ENCODE results near the gene ZNF274. TPM values are rescaled to one million over a fixed set of nuclear protein-coding genes. Genes with fewer than 3 reads are reported as not detected.
"Not testable (repeated sequence)": the region's sequence is repeated elsewhere in the genome, so short reads cannot be mapped to it uniquely, and the experiment has no call there.

The ZNF274 gene
- 11.9 and 14.3 TPM in 2 replicates for total RNA-seq (2014; rRNA removed; shearing (Covaris generic))
- polyA plus RNA-seq (2015; cell fraction: cytosol; rRNA removed): 10.9 and 18.7 TPM in 2 replicates
- polyA plus RNA-seq (2015; cell fraction: nucleus; rRNA removed): 24.0 and 28.1 TPM in 2 replicates

DNA sequence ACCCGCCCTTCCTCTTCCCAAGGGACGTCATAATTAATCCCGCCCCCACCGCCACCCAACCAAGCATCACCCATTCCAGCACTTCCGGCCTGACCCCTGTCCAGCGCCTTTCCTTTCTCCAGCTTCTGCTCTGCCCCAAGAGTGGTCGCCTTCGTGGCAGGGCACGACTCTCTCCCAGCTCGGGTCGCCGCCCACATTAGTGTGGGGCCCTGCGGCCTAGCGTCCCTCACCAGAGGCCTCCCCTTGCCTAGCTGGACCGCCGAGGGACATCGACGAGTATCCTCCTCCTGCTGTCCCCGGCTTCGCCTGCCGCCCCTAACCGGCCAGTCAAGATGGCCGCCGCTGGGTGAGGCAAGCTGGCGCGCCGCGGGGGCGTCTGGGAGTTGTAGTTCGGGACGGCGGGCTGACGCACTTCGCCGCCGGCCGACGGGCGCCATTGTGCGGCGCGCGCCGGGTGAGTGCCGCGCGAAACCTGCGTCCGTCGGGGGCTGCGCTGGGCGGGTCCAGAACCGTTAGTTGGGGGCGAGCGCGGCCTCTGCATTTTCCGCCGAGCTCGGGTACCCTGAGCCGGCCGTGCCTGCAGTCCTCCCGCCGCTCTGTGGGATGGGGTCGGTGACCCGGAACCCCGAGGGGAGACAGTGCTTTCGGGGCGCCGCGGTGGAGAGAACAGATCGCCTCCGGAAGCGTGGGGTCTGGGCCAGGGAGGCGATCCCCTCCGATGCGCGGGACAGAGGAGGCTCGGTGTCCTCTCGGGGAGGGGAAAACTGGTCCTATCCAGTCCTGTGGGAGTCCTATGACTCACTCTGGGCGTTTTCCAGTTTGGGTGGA is at the start of gene ZNF274:
TSS of gene ZNF274 (plus strand) at position 73 of the 828 bp plus-strand sequence. CDS start 905 bp downstream, outside the sequence.
- peak; percentile 87 for DNase-seq (ENCODE audit: low read depth, low spot score)
- in situ Hi-C loops (cut with HindIII; ENCODE audit: low pct_unique_long_range_greater_than_20kb, low sequenced_read_pairs): no loop called here

- in situ Hi-C loops (cut with HindIII; ENCODE audit: low pct_unique_long_range_greater_than_20kb, low sequenced_read_pairs): no loop called here
- no peak for DNase-seq (ENCODE audit: low read depth, low spot score)
Observed at GRCh38 chr19:58134244-58134643, 48.6 kb upstream of the ZNF274 start.

DNA sequence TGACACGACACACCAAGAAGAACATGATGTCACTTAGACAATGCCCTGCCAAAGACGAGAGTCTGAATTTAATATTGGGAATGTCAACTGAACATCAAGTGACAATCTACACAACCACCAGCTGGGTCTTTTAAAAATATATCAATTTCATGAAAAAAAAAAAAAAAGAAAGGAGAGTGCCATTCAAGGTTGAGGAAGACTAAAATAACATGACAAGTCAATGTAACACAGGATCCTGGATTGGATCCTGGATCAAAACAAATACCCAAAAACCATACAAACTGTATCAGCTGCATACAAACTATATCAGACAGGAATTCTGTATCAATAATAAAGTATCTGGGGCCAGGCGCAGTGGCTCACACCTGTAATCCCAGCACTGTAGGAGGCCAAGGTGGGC is 37.0 kb upstream of the ZNF274 start:
- in situ Hi-C loops (cut with HindIII; ENCODE audit: low pct_unique_long_range_greater_than_20kb, low sequenced_read_pairs): no loop called here
- DNase-seq (ENCODE audit: low read depth, low spot score): no peak

DNA sequence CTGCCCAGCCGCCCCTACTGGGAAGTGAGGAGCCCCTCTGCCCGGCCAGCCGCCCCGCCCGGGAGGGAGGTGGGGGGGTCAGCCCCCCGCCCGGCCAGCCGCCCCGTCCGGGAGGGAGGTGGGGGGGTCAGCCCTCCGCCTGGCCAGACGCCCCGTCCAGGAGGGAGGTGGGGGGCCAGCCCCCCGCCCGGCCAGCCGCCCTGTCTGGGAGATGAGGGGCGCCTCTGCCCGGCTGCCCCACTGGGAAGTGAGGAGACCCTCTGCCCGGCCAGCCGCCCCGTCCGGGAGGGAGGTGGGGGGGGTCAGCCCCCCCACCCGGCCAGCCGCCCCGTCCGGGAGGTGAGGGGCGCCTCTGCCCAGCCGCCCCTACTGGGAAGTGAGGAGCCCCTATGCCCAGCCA is 35.4 kb upstream of the ZNF274 start:
- DNase-seq (ENCODE audit: low read depth, low spot score); in situ Hi-C loops (cut with HindIII; ENCODE audit: low pct_unique_long_range_greater_than_20kb, low sequenced_read_pairs): not testable (repeated sequence)

- in situ Hi-C loops (cut with HindIII; ENCODE audit: low pct_unique_long_range_greater_than_20kb, low sequenced_read_pairs): no loop called here
- DNase-seq (ENCODE audit: low read depth, low spot score): peak; percentile 74
Observed at GRCh38 chr19:58150328-58150921, 32.4 kb upstream of the ZNF274 start, which contains the start of gene ZNF329. ZNF329 (minus strand) TSS chr19:58150789; CDS start chr19:58129503, 21,286 bp downstream.

DNA sequence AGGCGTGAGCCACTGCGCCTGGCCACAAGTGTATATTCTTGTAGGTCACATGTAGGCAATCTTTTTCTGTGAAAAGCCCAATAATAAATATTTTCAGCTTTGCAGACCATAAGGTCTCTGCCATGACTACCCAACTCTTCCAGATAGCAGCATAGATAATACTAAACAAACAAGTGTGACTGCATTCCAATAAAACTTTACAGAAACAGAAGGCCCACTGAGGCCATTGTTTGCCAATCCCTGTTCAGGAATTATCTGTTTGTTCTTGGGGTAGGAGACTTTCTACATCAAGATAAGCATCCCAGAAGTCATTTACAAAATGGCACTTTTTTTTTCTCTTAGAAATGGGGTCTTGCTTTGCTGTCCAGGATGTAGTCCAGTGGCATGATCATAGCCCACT is 29.5 kb upstream of the ZNF274 start:
- no peak for DNase-seq (ENCODE audit: low read depth, low spot score)
- in situ Hi-C loops (cut with HindIII; ENCODE audit: low pct_unique_long_range_greater_than_20kb, low sequenced_read_pairs): no loop called here

DNA sequence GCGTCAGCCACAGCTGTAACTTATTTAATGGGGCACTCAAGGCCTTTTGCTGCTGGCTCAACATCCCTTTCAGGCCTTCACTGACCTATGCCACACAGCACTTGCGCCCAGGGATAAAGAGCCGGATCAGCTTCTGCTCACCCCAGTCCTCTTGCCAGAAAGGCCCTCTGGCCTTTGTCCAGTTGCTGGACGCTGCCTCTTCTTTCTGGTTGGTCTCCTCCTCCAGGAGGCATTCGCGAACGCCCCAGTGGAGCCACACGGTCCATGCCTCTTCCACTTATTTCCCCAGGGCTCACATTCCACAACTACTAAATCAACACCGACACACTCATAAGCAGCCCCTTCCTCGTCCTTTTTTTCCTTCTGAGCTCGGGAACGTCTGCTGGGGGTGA is 28.6 kb upstream of the ZNF274 start:
- in situ Hi-C loops (cut with HindIII; ENCODE audit: low pct_unique_long_range_greater_than_20kb, low sequenced_read_pairs): no loop called here
- no peak for DNase-seq (ENCODE audit: low read depth, low spot score)

GRCh38 chr19:58154679-58155648 is 27.9 kb upstream of the ZNF274 start:
- peak; percentile 90 for DNase-seq (ENCODE audit: low read depth, low spot score)
- in situ Hi-C loops (cut with HindIII; ENCODE audit: low pct_unique_long_range_greater_than_20kb, low sequenced_read_pairs): no loop called here

DNA sequence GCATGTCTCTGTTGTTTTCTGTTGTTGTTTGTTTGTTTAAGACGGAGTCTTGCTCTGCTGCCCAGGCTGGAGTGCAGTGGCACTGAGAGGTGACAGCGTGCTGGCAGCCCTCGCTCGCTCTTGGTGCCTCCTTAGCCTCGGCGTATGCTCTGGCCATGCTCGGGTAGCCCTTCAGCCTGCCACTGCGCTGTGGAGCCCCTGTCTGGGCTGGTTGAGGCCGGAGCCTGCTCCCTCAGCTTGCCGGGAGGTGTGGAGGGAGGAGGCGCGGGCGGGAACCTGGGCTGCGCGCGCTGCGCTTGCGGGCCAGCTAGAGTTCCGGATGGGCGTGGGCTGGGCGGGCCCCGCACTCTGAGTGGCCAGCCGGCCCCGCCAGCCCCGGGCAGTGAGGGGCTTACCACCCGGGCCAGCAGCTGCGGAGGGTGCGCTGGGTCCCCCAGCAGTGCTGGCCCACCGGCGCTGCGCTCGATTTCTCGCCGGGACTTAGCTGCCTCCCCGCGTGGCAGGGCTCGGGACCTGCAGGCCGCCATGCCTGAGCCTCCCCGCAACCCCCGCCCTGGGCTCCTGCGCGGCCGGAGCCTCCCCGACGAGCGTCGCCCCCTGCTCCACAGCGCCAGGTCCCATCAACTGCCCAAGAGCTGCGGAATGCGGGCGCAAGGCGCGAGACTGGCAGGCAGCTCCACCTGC is 25.7 kb upstream of the ZNF274 start:
- in situ Hi-C loops (cut with HindIII; ENCODE audit: low pct_unique_long_range_greater_than_20kb, low sequenced_read_pairs): no loop called here
- no peak for DNase-seq (ENCODE audit: low read depth, low spot score)

DNA sequence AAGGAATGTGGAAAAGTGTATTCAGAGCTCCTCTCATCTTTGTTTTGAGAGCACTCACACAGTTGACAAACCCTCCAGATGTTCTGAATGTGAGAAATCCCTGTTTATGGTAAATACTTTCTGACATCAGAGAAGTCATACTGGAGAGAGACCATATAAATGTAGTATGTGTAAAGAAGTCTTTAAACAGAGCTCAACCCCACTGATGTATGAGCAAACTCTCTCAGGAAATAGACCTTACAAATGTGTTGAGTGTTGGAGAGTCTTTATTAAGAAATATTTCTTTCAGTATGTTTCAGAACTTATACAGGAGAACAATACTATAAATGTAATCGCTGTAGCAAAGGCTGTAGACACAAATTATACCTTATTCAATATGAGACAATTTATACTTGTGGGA is 16.6 kb upstream of the ZNF274 start:
- in situ Hi-C loops (cut with HindIII; ENCODE audit: low pct_unique_long_range_greater_than_20kb, low sequenced_read_pairs): no loop called here
- no peak for DNase-seq (ENCODE audit: low read depth, low spot score)

DNA sequence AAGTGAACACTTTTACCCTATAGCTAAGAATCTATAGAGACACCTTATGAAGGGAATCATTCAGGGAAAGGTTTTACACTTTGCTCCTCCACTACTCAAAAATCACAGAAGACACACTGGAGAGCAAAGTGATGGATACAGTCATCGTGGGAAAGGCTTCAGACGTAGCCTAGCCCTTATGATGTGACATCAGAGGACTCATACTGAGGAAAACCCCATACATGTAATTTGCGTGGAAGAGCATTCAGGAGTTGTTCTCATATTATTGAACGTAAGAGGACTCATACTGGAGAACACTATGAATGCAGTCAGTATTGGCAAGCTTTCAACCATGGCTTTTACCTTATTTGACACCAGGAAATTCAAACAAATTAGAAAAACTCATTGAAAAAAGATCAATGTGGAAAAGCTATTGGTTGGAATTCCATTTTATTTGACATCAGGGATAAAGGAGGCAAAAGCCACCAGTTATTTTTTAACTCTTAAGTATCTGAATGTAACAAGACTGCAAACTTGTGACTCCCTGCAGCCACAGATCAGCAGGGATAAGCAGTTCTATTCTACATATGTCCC is 16.1 kb upstream of the ZNF274 start:
- in situ Hi-C loops (cut with HindIII; ENCODE audit: low pct_unique_long_range_greater_than_20kb, low sequenced_read_pairs): no loop called here
- DNase-seq (ENCODE audit: low read depth, low spot score): no peak

- DNase-seq (ENCODE audit: low read depth, low spot score): no peak
- in situ Hi-C loops (cut with HindIII; ENCODE audit: low pct_unique_long_range_greater_than_20kb, low sequenced_read_pairs): no loop called here
Observed at GRCh38 chr19:58170860-58171259, 12.0 kb upstream of the ZNF274 start.

GRCh38 chr19:58181902-58182576 is 822 bp upstream of the ZNF274 start:
- in situ Hi-C loops (cut with HindIII; ENCODE audit: low pct_unique_long_range_greater_than_20kb, low sequenced_read_pairs): no loop called here
- DNase-seq (ENCODE audit: low read depth, low spot score): peak; percentile 55

DNA sequence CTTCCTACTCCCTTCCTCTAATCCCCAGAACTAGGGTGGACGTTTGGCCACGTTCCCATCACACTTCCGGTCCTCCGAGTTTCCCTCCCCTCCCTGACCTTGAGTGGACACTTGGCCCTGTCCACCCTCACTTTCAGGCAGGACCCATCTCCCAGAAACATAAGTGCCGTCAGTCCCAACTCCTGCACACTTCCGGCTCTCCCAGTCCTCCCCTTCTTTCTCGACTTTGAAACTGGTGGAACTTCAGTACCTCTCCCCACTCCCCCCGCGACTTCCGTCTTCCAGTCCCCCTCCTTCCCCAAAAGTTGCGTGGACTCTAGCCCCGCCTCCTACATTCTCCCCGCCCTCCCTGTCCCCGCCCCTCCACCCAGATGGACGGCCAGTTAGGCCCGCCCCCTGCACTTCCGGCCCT is 278 bp upstream of the ZNF274 start:
- in situ Hi-C loops (cut with HindIII; ENCODE audit: low pct_unique_long_range_greater_than_20kb, low sequenced_read_pairs): no loop called here
- no peak for DNase-seq (ENCODE audit: low read depth, low spot score)

DNA sequence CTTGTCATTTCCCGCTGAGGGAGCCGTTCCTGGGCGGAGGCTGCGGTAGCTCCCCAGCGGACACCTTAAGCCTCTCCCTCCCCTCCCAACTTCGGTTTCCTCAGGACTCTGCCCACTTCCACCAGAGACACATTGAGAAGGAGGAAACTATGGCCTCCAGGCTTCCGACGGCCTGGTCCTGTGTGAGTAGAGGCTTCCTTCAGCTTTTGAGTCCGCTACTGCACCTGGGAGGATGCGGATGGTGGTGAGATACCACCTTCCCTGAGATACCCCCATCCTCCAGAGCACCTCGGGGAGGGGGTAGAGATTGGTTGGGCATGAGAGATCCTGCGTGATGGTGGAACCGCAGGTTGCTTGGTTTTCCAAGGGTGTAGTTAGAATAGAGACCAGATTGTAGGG is 955 bp downstream of the ZNF274 start:
- DNase-seq (ENCODE audit: low read depth, low spot score): no peak
- in situ Hi-C loops (cut with HindIII; ENCODE audit: low pct_unique_long_range_greater_than_20kb, low sequenced_read_pairs): no loop called here

DNA sequence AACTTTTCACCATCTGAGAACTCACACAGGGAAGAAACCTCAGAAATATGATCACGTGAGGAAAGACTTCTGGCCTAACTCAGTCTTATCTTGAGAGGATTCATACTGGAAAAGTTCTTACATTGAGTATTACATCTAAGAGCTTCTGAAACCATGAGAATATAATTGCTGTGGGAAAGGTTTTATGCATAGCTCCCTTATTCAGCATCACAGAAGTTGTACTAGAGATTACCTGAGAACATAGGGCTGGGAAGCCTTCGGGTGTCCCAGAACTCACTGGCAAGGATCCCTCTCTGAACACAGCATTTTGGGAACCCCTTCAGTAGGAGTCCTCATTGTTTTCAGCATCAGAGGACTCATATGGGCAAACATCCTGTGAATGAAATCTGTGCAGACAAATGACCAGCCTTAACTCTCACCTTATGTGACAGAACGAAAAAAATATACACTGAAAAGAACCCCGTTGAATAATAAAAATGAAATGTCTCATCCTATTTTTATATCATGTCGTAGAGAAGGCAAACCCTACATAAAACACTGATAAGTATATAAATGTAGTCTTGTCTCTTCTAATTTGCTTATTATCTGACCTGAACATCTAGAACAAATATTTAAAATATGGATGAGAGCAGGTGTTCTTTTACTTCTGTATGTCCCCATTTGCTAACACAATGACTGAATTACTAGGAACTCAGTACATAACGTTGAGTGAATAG is 14.2 kb downstream of the ZNF274 start:
- in situ Hi-C loops (cut with HindIII; ENCODE audit: low pct_unique_long_range_greater_than_20kb, low sequenced_read_pairs): no loop called here
- DNase-seq (ENCODE audit: low read depth, low spot score): no peak

Measured in SK-MEL-5 (cell line).